A673 (cell line): ENCODE results near the gene CAMKK2.

Source experiments
- EZH2 ChIP-seq: fragments of 200-600 bp; sonication (generic); IDR thresholded peaks from 2 replicates; pipeline ENCODE4 v1.6.1; 2017; ENCODE audit warnings: borderline replicate concordance, low read depth, mild to moderate bottlenecking, mixed read lengths, antibody characterized with exemption, low read length; ENCODE audit not compliant: poor library complexity, severe bottlenecking
- TF ChIP-seq, protein P1 (sequence below): fragments of 300-800, 200-600 bp; sonication (generic); conservative IDR thresholded peaks from 2 replicates; pipeline ENCODE4 v1.5.1; 2017; ENCODE audit warnings: low read depth, mild to moderate bottlenecking, antibody characterized with exemption, low read length, moderate library complexity, mixed read lengths

DNA sequence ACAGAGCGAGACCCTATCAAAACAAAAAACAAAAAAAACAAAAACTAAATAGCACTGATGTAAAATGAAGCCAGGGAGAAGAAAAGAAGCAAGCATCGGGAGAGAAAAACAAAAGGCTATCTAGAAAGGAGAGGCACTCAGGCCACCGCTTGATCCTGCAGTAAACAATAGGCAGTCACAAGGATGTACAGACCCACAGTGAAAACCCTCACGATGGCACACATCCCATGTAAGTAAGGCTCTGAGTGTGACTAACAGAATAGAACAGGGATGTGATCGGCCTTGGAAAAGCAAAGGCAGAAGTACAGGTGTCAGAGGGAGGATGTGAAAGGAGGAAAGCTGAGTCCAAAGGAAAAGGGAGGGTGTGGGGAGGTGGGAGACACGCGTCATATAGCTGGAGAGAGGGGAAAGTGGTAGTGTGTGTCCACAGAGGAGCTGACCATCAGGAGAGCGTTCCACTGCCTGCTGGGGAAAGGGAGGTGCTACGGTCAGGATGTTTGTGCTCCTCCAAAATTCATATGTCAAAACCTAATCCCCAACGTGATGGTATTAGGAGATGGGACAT is 31.5 kb downstream of the CAMKK2 start:
- TF ChIP-seq, protein P1, sequence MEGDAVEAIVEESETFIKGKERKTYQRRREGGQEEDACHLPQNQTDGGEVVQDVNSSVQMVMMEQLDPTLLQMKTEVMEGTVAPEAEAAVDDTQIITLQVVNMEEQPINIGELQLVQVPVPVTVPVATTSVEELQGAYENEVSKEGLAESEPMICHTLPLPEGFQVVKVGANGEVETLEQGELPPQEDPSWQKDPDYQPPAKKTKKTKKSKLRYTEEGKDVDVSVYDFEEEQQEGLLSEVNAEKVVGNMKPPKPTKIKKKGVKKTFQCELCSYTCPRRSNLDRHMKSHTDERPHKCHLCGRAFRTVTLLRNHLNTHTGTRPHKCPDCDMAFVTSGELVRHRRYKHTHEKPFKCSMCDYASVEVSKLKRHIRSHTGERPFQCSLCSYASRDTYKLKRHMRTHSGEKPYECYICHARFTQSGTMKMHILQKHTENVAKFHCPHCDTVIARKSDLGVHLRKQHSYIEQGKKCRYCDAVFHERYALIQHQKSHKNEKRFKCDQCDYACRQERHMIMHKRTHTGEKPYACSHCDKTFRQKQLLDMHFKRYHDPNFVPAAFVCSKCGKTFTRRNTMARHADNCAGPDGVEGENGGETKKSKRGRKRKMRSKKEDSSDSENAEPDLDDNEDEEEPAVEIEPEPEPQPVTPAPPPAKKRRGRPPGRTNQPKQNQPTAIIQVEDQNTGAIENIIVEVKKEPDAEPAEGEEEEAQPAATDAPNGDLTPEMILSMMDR = no peak
- TF ChIP-seq EZH2 = no peak
